Stimulated activated CD4-positive, alpha-beta T cell treated with anti-CD3 and anti-CD28 coated beads, Interleukin-15, amount 100 ng/mL, for 24 hours (primary cell): ENCODE data around the gene SENP8.

Experiments
- DNase-seq: peaks from one replicate; pipeline ENCODE4 v3.0.0-alpha.2; 2020

SENP8 gene

DNA sequence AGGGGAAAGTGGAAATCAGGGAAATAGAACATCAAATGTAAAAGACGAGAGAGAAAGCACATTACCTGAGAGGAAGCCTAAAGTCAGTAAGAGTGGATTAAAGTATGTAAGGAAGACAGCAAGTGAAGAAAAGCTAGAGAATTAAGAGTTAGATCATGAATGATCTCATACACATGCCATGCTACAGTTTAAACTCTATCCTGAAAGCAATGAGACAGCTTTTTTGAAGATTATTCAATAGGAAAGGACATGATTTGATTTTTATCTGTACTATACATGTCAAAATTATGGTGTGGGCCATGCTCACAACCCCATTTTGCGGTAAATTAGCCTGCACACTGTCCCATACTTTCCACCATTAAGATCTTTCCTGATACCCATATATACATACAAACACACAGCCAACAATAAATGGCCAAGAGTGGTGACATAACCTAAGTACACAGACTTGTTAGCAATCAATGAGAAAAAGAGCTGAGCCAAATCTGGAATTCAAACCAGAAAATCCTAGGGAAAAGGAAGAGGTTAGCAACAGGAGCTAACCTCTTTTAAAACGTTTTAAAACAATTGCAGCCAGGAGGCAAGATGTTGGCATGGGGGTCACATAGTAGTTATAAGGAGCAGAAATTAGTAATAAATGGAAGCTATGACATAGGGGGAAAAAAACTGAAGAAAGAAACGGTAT, 4.7 kb upstream of the SENP8 start:
- DNase-seq: no peak

DNA sequence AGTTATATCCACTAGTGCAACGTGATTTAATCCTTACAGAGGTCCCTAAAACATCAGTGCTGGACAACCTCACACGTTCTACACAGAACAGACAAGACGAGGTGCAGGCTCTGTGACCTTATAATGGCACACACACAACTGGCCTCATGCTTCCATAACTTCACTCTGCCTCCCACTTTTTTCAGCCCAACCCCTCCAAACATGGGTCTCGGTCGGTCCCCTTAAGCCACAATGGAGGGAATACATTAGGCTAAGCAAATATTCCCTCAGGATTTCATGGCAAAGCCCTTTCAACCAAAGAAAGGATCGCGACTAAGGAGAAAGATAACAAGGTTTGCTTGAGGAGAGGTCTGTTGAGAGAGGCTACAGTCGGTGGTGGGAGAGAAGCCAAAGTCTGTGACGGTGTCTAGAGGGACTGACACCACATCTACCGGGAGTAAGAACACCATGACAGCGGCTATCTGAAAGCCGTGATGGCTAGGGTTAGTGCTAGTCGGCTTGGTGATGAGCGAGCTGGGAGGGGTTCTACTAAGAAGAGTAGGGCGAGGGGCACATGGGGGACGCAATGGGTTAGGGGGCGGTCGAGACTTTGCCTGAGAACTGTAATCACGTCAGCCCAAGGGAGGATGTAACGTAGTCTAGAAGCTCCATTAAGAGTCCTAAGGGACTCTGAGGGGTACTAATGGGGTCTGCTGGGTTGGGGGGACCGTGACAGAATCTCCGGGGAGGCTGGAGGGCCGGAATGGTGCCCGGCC, 1.3 kb upstream of the SENP8 start:
- no peak for DNase-seq

DNA sequence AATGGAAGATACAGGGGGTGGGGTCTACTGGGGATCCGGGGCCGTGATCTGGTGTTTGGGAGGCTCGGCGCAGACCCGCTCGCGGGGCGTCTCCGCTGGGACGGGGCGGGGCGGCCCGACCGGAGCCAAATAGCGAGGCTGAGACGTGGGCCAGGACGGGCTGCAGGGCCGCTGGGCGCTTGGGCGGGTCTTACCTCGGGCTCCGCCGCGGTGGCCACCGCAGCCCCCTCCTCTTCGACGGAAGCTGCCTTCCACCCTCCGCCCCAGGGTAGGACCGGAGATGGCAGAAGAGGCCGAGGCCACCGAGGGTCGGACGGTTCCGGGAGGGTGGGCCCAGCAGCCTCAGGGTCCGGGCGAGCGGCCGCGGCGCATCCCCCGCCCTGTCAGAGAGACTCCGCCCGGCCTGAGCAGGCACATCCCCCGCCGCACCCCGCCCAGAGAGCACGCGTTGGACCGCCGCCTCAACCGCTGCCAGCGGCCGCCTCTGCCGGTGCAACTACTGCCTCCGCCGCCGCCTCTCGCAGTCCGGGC, 652 bp upstream of the SENP8 start:
- DNase-seq: peak; percentile 86

DNA sequence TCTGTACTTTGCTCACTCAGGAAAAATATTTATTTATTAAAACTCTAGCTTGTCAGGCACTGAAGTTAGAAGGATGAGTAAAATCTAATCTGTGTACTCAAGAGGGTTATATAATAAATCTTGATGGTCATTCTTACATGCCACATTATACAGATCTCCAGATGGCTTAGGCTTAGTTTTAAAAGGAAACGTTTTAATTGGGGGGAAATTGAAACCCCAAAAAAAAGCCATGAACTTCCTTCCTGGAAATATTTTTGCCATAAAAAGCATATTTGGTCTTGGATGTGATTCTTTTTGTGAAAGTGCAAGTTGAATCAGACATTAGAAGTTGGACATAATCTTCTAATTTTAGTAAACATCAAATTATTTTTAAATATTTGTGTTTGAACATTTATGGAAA, 6.0 kb downstream of the SENP8 start:
- DNase-seq: no peak

- no peak for DNase-seq
Measured at GRCh38 chr15:72127724-72128322, 9.6 kb downstream of the SENP8 start.

GRCh38 chr15:72128359-72128758, 10.2 kb downstream of the SENP8 start:
- no peak for DNase-seq

DNA sequence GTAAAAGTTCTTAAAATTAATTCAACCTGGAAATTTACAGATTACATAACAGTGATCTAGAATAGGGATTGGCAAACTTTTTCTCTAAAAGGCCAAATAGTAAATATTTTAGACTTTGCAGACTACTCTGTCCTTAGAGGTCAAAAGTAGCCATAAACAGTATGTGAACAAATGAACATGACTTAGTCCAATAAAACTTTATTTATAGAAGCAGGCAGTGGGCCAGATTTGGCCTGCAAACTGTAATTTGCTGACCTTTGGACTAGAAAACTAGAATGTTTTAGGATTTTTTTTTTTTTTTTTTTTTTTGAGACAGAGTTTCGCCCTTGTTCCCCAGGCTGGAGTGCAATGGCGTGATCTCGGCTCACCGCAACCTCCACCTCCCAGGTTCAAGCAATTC, 12.1 kb downstream of the SENP8 start:
- no peak for DNase-seq

GRCh38 chr15:72131922-72132321, 13.7 kb downstream of the SENP8 start:
- no peak for DNase-seq

GRCh38 chr15:72133211-72133610, 15.0 kb downstream of the SENP8 start:
- no peak for DNase-seq

DNA sequence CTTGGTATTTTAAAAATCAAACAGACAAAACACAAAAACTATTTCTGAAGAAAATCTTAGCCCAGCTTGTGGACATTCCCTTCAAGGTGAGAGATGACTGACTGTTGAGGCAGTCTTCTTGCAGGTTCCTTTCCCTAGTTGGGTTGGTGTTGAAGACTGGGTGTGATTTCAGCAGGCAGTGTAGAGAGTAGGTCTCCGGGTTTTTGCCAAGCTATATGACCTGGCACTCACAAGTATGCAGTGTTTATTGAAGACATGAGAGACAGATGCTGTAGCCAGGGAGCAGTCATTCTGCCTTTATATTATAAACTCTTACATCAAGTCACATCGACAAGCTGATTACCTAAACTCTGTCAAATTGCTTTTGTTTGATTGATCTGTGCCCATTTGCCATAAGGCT, 17.5 kb downstream of the SENP8 start:
- DNase-seq: no peak

DNA sequence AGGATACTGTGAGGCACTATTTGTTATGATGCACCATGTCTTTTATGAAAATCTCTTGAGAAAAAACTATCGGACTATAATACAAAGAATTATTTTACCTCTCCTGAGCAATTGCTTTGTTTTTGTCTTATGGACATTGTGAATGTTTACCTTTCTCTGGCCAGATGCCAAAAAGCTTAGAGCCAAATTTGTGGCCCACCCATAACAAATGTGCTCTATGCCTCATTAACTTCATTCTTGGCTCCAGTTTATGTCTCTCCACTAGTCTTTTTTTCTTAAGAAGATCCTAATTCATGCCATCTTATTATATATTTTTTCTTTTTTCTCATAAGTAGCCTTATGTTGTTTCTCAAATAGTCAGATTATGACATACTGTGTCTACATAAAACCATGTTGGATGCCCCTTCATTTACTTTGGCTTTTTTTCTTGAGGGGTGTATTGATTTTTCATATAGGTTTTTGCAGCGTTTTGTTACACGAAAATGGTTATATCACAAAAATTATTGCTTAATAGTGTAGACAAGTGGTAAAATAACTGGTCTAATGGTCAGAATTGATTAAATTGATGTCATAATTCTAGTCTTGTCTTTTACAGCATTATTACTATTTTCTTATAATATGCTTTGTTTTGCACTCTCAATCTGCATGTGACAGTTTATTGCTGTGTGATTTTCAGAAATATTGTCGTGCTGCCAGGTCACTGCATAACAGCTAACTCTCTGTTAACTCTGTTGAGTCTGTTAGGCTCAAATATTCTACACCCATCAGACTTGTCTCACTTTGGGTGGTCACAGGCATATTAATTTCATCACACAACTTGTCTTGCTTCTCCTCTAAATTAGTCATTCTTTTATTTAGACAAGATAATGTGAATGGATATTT, 18.2 kb downstream of the SENP8 start:
- DNase-seq: no peak

DNA sequence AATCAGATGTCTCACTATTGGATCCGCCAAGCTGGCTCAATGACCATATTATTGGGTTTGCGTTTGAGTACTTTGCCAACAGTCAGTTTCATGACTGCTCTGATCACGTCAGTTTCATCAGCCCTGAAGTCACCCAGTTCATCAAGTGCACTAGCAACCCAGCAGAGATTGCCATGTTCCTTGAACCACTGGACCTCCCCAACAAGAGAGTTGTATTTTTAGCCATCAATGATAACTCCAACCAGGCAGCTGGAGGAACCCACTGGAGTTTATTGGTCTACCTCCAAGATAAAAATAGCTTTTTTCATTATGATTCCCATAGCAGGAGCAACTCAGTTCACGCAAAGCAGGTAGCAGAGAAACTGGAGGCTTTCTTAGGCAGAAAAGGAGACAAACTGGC, 21.5 kb downstream of the SENP8 start:
- no peak for DNase-seq

DNA sequence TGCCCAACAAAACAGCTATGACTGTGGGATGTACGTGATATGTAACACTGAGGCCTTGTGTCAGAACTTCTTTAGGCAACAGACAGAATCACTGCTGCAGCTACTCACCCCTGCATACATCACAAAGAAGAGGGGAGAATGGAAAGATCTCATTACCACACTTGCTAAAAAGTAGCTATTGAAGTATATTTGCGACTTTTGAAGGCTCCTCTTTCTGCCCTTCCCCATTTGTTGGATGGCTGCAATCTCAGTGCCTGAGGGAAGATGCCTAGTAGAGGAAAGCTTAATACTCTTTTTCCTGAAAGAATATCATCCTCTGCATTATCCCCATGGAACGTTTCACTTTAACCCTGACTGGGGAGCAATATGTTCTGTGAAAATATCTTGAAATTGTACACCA, 21.9 kb downstream of the SENP8 start:
- no peak for DNase-seq

GRCh38 chr15:72141171-72142084, 23.2 kb downstream of the SENP8 start:
- DNase-seq: no peak

- no peak for DNase-seq
Measured at GRCh38 chr15:72146221-72146620, 28.0 kb downstream of the SENP8 start.

GRCh38 chr15:72146934-72147333, 28.7 kb downstream of the SENP8 start:
- no peak for DNase-seq

DNA sequence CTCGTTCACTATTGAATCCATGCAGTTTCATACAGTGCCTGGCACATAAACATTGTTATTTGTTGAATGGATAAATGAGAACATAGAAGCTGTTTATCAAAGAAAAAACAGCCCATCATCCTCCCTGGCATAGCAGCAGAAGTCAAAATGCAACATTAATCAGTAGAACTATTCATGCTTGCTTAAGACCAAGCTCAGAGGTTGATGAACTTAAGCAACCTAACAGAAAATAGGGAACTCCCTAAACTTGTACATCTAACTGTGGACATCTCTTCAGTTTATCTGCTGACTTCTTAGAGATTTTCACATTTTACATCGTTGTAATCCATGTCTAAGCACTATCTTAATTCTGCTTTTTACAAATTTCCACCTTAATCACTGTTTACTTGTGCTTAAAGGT, 29.2 kb downstream of the SENP8 start:
- no peak for DNase-seq

DNA sequence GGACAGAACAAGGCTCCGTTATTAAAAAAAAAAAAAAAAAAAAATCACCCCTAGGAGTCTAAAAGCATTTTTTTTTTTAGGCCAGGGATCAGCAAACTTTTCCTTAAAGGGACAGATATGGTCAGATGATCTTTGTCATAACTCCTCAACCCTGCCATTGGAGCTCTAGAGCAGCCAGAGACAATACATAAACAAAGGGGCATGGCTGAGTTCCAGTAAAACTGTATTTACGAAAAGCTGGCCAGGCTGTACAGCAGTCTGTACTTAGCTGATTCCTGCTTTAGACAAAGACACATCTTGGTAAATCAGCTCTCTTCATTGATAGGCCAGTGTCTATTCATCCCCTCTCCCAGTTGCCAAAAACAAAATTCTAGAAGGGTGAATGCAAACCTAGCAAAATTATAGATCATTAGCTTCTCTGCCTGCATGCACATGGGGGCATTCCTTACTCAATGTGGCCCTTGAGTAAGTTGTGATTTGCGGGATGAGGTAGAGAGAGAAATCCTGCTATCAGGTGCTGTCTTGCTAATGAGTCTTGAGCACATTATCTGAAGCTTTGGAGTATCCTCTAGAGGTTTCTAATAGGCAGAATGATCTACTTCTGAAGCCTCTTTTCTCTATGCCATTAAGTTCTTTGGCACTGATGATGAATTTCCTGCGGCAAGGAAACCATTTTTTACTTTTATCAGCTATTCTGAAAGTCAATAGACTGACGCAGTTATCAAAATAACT, 35.2 kb downstream of the SENP8 start:
- no peak for DNase-seq

GRCh38 chr15:72154316-72154715, 36.1 kb downstream of the SENP8 start:
- DNase-seq: no peak

GRCh38 chr15:72155003-72155621, 36.9 kb downstream of the SENP8 start:
- DNase-seq: no peak
